HG03354 (cell line): Measurements from ENCODE around the gene ATRN.

Source experiments
- ATAC-seq: cut with Tn5 transposase; IDR thresholded peaks from one replicate; pipeline ENCODE4 v1.9.1; 2021; ENCODE audit warnings: mild to moderate bottlenecking; ENCODE audit not compliant: unreplicated experiment, poor library complexity, severe bottlenecking

The ATRN gene

DNA sequence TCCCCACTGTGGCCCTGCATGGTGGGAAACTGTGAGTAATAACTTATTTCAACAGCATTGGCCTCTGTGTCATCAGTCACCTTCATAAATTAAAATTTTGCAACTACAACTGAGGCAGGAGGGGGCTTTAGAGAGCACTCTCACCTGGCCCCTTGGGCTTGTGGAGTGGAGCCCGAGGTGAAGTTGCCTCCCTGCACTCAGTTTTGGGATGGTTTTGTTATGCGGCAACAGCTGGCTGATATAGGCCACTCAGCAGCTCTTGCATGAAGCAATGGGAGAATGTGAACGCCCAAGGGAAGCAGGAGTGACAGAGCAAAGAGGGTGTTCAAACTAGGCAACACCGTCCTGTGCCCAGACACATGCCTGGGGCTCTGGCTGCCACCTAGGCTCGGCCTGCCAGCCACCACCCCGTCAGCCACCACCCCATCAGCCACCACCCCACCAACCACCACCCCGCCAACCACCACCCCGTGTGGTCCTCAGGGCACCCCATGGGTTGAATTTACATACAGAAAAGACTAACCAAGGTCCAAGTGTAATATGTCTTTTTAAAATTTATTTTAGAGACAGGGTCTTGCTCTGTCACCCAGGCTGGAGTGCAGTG, 196.7 kb downstream of the ATRN start:
- ATAC-seq, result no peak

GRCh38 chr20:3669710-3670367, 199.0 kb downstream of the ATRN start:
- ATAC-seq, result no peak

GRCh38 chr20:3670511-3670910, 199.7 kb downstream of the ATRN start:
- ATAC-seq, result no peak

- no peak for ATAC-seq
Measured at GRCh38 chr20:3670945-3671344, 200.1 kb downstream of the ATRN start.

DNA sequence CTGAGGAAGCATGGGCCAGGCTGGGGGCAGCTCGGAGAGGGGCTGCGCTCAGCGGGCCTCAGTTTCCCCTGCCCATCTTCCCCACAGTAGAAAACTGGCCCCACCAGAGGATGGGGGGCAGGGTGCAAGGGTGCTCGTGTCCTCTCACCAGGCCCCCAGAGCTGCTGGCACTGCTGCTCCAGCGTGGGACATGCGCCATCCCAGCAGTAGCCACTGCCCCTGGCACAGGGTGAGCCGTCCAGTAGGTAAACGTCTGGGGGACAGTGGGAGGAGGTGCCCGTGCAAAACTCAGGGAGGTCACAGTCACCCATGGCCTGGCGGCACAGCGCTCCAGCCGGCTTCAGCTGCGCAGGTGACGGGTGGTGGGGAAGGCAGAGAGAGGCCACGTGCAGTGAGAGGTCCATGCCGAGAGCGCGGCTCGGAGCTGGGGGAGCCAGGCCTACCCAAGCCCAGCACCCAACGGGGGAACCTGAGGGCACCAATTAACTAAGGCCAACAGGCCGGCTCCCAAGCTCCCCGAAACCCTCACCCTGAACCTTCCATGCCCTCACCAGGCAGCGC, 201.2 kb downstream of the ATRN start:
- no peak for ATAC-seq

GRCh38 chr20:3672547-3673171, 201.8 kb downstream of the ATRN start:
- ATAC-seq, result no peak

DNA sequence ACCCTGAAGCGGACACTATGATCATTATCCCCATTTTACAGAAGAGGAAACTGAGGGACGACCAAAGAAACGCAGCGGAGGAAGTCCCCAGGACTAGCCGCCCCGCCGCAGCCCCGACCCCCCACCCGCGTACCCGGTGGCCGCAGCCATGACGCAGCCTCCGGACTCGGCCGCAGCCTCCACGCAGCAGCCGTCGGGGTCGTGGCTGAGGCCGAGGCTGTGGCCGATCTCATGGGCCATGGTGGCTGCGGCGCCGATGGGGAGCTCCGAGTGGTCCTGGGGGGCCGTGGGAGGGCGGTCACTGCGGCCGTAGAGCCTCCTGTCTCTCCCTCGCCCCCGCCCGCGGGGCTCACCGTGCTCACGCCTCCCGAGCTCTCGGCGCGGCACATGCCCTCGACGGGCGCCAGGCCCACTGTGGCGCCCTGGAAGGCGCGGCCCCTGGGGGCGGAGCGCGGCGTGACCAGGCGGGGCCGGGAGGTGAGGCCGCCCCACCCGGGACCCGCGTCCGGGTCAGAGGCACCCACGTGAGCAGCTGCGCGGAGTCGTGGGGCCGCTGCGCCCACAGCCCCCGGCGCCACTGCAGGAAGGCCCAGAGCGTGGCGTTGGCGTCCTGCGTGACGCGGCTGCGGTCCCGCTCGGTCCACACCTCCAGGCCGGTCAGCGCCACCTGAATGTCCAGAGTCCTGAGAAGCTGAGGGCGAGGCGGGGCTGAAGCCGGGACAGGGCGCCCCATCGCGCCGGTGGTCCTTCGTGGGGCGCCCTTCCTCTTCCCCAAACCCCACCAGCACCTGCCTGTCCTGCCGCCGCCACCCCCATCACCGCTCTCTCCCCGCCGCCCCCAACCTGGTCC, 202.6 kb downstream of the ATRN start:
- ATAC-seq, result no peak

DNA sequence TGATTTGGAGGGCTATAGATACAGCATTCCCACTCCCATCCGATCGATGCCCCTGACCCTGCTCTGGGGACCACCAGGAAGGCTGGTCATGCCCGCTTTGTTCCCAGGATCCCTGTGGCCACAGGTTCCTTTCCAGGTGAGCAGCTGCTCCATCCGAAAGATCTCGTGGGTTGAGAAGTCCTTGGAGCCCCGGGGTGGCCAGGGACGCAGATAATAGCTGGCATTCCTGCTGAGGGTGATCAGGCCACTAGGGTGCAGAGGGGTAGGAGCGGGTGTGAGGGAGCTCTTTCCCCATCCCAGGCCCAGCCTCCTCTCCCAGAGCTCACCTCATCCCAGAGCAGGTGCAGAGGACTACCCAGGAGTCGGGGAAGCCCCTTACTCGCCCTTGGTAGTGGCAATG, 203.6 kb downstream of the ATRN start:
- ATAC-seq, result no peak

DNA sequence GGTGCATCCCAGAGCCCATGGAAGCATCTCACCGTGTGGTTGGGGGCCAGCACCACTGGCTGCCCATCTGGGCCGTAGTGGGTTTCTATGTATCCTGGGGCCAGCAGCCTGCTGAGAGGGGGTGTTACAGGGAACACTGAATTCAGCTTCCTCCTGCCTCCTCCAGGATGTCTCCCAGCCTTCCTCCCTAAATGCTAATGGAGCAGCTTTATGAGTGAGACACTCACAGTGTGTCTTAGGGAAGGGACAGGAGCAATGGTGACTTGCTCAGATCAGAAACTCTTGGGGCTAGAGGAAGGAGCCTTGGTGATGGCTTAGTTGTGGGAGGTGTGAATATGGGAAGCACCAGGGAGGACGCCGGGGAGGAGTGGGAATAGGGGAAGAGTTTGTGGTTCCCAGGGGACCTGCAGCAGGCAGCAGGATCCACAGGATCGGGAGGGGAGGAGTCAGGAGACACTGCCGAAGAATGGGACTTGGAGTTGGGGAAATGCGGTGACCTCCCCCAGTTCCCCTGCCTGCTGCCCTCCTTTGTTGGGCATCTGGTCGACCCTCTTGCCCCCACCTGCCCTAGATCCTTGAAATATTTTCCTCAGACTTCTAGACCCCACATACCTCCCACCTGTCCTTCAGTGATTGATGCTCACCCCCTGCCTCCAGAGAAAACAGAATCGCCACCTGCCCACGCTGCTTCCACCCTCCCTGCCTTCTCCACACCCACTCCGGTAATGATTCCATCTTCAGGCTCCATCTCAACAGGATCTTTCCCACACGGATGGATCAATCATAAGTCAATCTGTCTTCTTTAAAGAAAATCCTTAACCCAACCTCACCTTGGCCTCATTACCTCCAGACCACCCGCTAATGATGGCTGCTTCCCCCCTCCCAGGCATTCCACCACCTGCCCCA, 204.4 kb downstream of the ATRN start:
- no peak for ATAC-seq

GRCh38 chr20:3677733-3678132, 206.9 kb downstream of the ATRN start:
- ATAC-seq, result no peak

- ATAC-seq, result no peak
Measured at GRCh38 chr20:3678198-3678597, 207.4 kb downstream of the ATRN start.

GRCh38 chr20:3678856-3679720, 208.3 kb downstream of the ATRN start:
- ATAC-seq, result no peak

DNA sequence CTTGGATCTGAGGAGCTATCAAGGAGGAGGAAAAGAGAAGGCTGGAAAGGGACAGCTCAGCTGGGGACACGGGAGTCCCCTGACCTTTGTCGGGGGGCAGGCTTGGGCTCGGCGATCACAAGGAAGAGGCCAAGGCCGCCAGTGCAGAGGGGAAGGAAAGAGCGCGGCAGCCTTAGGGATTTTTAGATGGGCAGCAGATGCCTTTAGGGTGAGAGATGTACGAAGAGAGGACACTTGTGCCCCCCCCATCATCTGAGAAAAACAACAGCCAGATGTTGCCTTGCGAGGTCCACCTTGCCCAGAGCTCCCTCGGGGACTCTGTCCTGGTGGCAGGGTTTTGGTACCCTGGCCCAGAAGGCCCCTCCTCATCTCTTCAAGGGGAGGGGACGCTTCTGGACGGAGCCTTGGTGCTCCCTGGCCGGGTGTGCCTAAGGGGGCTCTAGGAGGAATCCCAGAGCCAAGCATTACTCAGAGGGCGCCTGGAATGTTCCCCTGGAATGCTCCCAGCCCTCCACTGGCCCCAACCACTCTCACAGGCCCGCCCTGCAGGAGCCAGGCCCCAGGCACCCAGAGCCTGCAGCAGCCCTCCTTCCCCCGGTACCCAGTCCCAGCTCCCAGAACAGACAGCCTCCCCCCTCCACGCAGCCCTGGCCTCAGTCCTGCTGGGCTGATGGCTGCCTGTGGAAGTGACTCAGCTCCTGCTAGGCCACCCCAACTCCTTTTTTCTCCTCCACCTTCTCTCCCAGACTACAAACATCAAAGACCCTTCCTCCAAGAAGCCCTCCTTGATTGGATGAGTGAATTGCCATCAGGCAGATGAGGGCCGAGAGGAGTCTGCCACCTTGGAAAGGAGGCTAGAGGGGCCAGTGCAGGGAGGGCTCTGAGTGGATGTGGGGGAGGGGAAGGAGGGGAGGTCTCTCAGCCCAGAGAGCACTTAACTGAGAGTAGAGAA, 209.2 kb downstream of the ATRN start:
- no peak for ATAC-seq

GRCh38 chr20:3680701-3681351, 210.0 kb downstream of the ATRN start:
- no peak for ATAC-seq

DNA sequence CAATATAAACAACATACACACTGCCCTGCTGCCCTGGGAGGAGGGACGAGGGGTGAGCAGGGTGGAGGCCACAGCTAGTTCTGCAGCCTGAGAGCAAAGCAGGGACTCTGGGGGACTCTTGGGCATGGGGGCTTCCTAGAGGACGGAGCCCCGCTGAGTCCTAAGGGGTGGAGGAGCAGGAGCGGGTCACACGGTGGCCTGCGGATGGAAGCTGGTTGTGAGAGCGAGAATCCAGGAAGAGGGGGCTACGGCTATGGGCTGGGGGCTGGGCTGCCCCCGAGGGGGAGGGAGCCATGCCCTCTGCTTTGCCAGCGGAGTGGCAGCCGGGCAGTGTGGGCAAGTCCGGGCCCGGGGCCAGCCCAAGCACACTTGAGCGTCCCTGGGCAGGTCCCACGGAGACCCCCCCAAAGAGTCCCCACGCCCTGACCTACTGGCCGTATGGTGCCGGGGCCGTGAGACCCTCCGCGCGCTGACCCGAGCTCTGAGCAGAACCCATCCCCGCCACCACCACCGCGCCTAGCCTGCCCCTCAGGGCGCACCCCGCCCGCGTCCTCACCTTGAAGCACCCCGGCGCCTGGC, 210.6 kb downstream of the ATRN start:
- ATAC-seq, result no peak
